Adipocyte (in vitro differentiated cells): Measurements from ENCODE around the gene KDM2A.

ENCODE experiments used
- DNase-seq: peaks from one replicate; pipeline ENCODE4 v3.0.0-alpha.2; 2015; ENCODE audit warnings: low read depth
- H3K27me3 ChIP-seq: replicated peaks from 2 replicates; pipeline ENCODE4 v1.7.0; 2013; ENCODE audit warnings: mild to moderate bottlenecking, low read length, moderate library complexity; ENCODE audit not compliant: control insufficient read depth, insufficient read depth
- H3K36me3 ChIP-seq: 2 replicates; pipeline ENCODE4 v1.7.0; 2013; ENCODE audit warnings: low read length, mild to moderate bottlenecking, moderate library complexity; ENCODE audit not compliant: control insufficient read depth, insufficient read depth, severe bottlenecking
- H3K4me1 ChIP-seq: 2 replicates; pipeline ENCODE4 v1.7.0; 2013; ENCODE audit warnings: mild to moderate bottlenecking, low read length, moderate library complexity; ENCODE audit not compliant: control insufficient read depth, insufficient read depth
- H3K4me3 ChIP-seq: 2 replicates; pipeline ENCODE4 v1.7.0; 2013; ENCODE audit warnings: mild to moderate bottlenecking, low read length, moderate library complexity
- H3K9ac ChIP-seq: 2 replicates; pipeline ENCODE4 v1.7.0; 2013; ENCODE audit warnings: mild to moderate bottlenecking, low read length, moderate library complexity
- H3K9me3 ChIP-seq: 2 replicates; pipeline ENCODE4 v1.7.0; 2013; ENCODE audit warnings: mild to moderate bottlenecking, low read length, moderate library complexity; ENCODE audit not compliant: control insufficient read depth

The KDM2A gene

GRCh38 chr11:67095214-67095507, 23.9 kb upstream of the KDM2A start:
- H3K4me1 ChIP-seq, result no peaks in the 10 kb centered on the region
- no peaks in the 10 kb centered on the region for H3K36me3 ChIP-seq
- no peak for DNase-seq
- H3K27me3 ChIP-seq, result peaks cover 3% of the 10 kb centered on the region
- H3K9ac ChIP-seq, result no peak overlapping the region
- H3K4me3 ChIP-seq, result no peak overlapping the region
- no peaks in the 10 kb centered on the region for H3K9me3 ChIP-seq

GRCh38 chr11:67098799-67099429, 20.1 kb upstream of the KDM2A start:
- DNase-seq, result no peak
- H3K9me3 ChIP-seq, result no peaks in the 10 kb centered on the region
- no peaks in the 10 kb centered on the region for H3K36me3 ChIP-seq
- no peaks in the 10 kb centered on the region for H3K4me1 ChIP-seq
- peaks cover 3% of the 10 kb centered on the region for H3K27me3 ChIP-seq
- no peak overlapping the region for H3K4me3 ChIP-seq
- H3K9ac ChIP-seq, result no peak overlapping the region

- no peaks in the 10 kb centered on the region for H3K36me3 ChIP-seq
- no peak overlapping the region for H3K4me3 ChIP-seq
Observed at GRCh38 chr11:67099831-67100324, 19.2 kb upstream of the KDM2A start.

GRCh38 chr11:67102664-67103063, 16.4 kb upstream of the KDM2A start:
- Histone ChIP-seq H3K4me3 (no peak overlapping the region), H3K36me3 (no peaks in the 10 kb centered on the region), H3K9ac (no peak overlapping the region), H3K4me1 (no peaks in the 10 kb centered on the region), H3K9me3 (no peaks in the 10 kb centered on the region), H3K27me3 (no peaks in the 10 kb centered on the region)
- DNase-seq, result no peak

More at GRCh38 chr11:67099831-67100324, 19.2 kb upstream of the KDM2A start:
- Histone ChIP-seq H3K9ac (no peak overlapping the region), H3K4me1 (no peaks in the 10 kb centered on the region), H3K27me3 (peaks cover 3% of the 10 kb centered on the region), H3K9me3 (no peaks in the 10 kb centered on the region)
- no peak for DNase-seq

- H3K27me3 ChIP-seq, result no peaks in the 10 kb centered on the region
- H3K4me3 ChIP-seq, result no peak overlapping the region
- H3K4me1 ChIP-seq, result peaks cover 3% of the 10 kb centered on the region
- no peaks in the 10 kb centered on the region for H3K36me3 ChIP-seq
- no peaks in the 10 kb centered on the region for H3K9me3 ChIP-seq
- H3K9ac ChIP-seq, result no peak overlapping the region
- no peak for DNase-seq
Observed at GRCh38 chr11:67105964-67106363, 13.1 kb upstream of the KDM2A start.

GRCh38 chr11:67111261-67111660, 7.8 kb upstream of the KDM2A start:
- H3K4me3 ChIP-seq, result no peak overlapping the region

GRCh38 chr11:67113231-67113721, 5.8 kb upstream of the KDM2A start:
- H3K27me3 ChIP-seq, result no peaks in the 10 kb centered on the region
- no peaks in the 10 kb centered on the region for H3K9me3 ChIP-seq
- H3K36me3 ChIP-seq, result no peaks in the 10 kb centered on the region
- H3K4me3 ChIP-seq, result no peak overlapping the region
- no peak overlapping the region for H3K9ac ChIP-seq
- no peak for DNase-seq
- peaks cover 17% of the 10 kb centered on the region for H3K4me1 ChIP-seq

More at GRCh38 chr11:67111261-67111660, 7.8 kb upstream of the KDM2A start:
- Histone ChIP-seq H3K9me3 (no peaks in the 10 kb centered on the region), H3K27me3 (no peaks in the 10 kb centered on the region), H3K36me3 (no peaks in the 10 kb centered on the region), H3K4me1 (peaks cover 12% of the 10 kb centered on the region), H3K9ac (no peak overlapping the region)
- peak; percentile 60 for DNase-seq

GRCh38 chr11:67114275-67114896, 4.7 kb upstream of the KDM2A start:
- Histone ChIP-seq H3K4me3 (no peak overlapping the region), H3K9me3 (no peaks in the 10 kb centered on the region), H3K4me1 (peaks cover 17% of the 10 kb centered on the region), H3K9ac (no peak overlapping the region), H3K27me3 (no peaks in the 10 kb centered on the region), H3K36me3 (no peaks in the 10 kb centered on the region)
- DNase-seq, result no peak

GRCh38 chr11:67116758-67117105, 2.3 kb upstream of the KDM2A start:
- no peaks in the 10 kb centered on the region for H3K27me3 ChIP-seq
- H3K9ac ChIP-seq, result peak overlapping the region; percentile 88
- H3K4me3 ChIP-seq, result no peak overlapping the region
- H3K36me3 ChIP-seq, result no peaks in the 10 kb centered on the region
- peaks cover 10% of the 10 kb centered on the region for H3K4me1 ChIP-seq
- no peaks in the 10 kb centered on the region for H3K9me3 ChIP-seq
- DNase-seq, result no peak

- no peaks in the 10 kb centered on the region for H3K9me3 ChIP-seq
- DNase-seq, result no peak
- peak overlapping the region; percentile 39 for H3K4me3 ChIP-seq
Observed at GRCh38 chr11:67117176-67117575, 1.9 kb upstream of the KDM2A start.

GRCh38 chr11:67117672-67118180, 1.3 kb upstream of the KDM2A start:
- H3K27me3 ChIP-seq, result no peaks in the 10 kb centered on the region
- DNase-seq, result no peak
- H3K36me3 ChIP-seq, result no peaks in the 10 kb centered on the region
- no peaks in the 10 kb centered on the region for H3K9me3 ChIP-seq
- peaks cover 14% of the 10 kb centered on the region for H3K4me1 ChIP-seq
- peak overlapping the region; percentile 69 for H3K4me3 ChIP-seq
- H3K9ac ChIP-seq, result peak overlapping the region; percentile 88

More at GRCh38 chr11:67117176-67117575, 1.9 kb upstream of the KDM2A start:
- no peaks in the 10 kb centered on the region for H3K27me3 ChIP-seq
- H3K36me3 ChIP-seq, result no peaks in the 10 kb centered on the region
- peak overlapping the region; percentile 88 for H3K9ac ChIP-seq
- peaks cover 13% of the 10 kb centered on the region for H3K4me1 ChIP-seq
